OCI-LY3 (cell line): ENCODE data around the gene ZSCAN21.

Experiments used
- CTCF ChIP-seq: fragments of 200-600, 300-600 bp; sonication (generic); IDR thresholded peaks from 2 replicates; pipeline ENCODE4 v1.5.1; 2014; ENCODE audit warnings: antibody characterized with exemption, low read length, low read depth
- EZH2phosphoT487 ChIP-seq: fragments of 200-600 bp; shearing (Covaris generic); IDR thresholded peaks from 2 replicates; pipeline ENCODE4 v1.6.1; 2018; ENCODE audit warnings: antibody characterized with exemption, mixed run types, low read depth

GRCh38 chr7:100049441-100050291, at the start of gene ZSCAN21:
- TF ChIP-seq CTCF, result peak; percentile 36; the same call in 1 of the 2 replicates
- TF ChIP-seq EZH2phosphoT487, result no peak
